ENCODE measurements around the gene SOHLH1.

Gene SOHLH1

DNA sequence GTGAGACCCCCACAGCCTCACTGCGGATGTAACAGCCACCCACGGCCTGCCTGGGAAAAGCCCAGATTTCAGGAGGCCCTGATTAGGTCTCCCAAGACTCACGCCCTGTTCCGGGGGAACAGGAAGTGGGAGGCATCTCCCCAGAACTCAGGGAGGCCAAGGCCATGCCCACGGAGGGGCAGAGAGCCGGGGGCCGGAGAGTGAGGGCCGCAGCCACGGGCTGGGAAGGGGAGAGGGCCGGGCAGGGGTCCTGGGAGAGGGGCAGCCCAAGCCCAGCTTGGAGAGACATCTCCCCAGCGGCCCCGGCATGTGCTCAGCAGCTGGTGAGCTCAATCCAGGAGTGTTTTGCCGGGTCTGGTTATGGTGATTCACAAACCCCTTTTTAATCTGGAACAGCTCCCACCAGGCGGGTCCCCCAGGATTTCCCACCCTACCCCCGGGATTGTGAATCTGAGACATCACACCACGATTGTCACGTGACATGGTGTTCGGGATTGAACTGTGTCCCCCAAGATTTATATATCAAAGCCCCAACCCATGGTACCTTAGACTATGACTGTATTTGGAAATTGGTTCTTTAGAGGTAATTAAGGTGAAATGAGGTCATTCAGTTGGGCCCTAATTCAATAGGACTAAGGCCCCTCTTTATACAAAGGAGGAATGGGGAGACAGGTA lies 29.3 kb upstream of the SOHLH1 start:
- no peak for DNase-seq

DNA sequence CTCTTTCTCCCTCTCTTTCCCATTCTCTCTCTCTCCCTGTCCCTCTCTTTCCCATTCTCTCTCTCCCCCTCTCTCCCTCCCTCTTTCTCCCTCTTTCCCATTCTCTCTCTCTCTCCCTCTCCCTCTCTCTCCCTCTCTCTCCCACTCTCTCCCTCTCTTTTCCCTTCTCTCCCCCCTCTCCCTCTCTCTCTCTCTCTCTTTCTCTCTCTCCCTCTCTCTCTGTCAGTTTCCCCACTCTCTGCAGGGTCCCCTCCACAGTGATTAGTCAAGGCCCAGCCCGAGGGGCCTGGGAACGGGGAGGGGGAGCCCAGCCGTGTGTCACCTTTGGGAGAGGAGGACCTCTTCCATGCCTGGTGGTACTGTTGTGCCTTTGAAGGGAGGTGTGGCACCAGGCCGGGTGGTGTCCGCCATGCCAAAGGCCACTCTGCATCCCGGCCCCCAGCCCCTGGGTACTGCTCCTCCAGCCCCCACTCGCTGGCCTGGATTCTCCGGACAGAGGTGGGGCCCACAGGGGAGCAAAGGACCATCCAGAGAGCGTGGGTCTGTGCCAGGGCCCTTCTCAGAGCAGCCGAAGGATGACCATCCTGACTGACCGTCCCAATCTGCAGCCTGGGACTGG lies 28.1 kb upstream of the SOHLH1 start:
- no peak for DNase-seq

DNA sequence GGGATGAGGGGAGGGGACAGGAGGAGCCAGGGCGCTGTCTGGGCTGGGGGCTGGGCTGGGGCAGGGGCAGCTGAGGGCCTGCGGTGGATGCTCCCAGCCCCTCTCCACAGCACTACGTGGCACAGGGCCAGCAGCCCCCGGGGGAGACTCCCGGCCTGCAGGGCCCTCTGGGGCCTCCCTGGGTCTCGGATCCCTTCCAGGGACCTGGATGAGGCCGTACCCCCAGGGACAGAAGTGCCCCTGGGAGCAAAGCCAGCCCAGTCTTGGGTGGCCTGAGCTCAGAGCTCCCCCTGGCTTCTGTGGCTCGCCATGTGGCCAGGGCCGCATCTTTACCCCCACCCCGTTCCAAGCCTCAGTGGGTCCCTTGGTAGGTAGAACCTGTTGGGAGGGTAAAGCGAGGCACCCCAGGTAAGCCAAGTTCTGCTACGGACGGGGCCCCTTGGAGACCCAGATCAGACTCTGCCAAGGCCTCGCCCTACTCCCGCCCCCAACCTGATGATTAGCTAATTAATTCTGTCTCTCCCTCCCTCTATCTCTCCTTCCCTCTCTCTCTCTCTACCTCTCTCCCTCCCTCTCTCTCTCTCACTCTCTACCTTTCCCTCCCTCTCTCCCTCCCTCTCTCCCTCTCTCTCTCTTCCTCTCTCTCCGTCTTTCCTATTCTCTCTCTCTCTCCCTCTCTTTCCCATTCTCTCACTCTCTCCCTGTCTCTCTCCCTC lies 27.0 kb upstream of the SOHLH1 start:
- no peak for DNase-seq

DNA sequence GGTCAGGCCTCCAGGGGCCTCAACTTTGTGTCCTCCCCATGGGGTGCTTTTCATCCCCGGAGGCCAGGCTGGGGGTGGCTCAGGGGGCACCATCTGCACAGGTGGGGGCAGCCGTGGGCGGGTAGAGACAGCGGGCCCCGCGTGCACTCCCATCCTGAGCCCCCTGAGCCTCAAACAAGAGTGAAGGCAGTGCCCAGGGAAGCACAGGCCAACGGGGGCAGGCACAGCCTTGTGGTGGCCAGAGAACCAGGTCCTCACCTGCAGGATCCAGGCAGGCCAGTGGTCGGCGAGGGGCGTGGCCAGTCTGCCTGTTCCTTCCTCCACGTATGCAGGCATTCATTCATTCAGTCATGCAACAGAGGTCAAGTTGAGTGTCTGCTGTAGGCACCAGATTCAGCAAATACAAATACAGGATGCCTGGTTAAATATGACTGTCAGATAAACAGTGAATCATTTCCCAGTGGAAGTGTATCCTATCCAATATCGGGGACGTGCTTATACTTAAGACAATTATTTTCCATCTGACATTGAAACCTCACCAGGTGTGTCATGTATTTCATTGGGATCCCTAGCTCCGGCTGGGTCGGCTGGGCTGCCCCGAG lies 25.0 kb upstream of the SOHLH1 start:
- no peak for DNase-seq

DNA sequence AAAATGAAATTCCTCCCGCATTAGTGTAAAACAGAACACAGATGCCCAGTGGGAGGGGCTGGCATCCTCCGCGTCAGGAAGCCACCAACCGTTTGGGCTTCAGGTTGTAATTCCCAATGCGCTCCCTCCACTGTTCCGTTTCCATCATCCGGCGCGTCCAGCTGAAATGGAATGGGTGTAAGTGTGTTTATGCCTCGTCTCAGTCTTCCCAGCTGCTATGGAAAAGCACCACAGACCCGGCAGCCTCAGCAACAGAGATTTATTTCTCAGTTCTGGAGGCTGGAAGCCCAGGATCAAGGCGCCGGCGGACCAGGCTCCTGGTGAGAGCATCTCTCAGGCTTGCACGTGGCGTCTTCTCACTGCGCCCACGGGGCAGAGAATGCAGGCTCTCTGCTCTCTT lies 23.1 kb upstream of the SOHLH1 start:
- no peak for DNase-seq

DNA sequence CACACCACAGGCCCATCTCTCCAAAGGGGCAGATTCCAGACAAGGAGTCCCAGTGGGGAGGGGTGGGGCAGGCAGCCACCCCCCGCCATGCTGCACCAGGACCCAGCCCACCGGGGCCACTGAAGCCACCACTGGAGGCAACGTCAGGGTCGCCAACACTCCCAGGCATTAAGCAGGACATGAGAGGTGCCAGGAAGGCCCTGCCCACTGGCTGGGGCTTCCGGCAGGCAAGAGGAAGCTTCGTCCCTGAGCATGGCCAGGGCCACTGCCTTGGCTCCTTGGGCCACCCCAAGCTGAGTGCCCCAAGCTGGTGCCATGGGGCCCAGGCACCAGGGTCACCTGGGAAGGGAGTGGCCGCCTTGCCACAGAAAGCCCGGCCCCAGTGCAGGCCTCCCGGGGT lies 20.2 kb upstream of the SOHLH1 start:
- DNase-seq = no peak

DNA sequence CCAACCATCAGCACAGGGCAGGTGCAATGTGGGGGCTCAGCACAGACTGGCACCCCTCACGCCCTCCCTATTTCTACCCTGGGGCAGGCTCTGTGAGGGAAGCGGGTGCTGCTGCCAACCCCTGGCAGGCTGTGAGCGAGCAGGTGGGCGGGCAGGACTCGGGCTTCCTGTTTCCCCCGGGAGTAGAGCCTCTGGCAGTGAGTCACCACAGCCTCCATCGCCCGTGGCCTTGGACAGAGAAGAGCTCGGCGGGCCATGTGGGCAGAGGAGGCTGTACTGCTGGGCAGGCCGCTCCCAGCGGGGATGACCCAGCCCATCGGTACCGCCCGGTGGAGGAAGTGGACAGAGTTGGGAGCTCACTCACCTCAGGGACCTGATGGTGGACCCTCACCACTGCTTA lies 19.3 kb upstream of the SOHLH1 start:
- DNase-seq = no peak

DNA sequence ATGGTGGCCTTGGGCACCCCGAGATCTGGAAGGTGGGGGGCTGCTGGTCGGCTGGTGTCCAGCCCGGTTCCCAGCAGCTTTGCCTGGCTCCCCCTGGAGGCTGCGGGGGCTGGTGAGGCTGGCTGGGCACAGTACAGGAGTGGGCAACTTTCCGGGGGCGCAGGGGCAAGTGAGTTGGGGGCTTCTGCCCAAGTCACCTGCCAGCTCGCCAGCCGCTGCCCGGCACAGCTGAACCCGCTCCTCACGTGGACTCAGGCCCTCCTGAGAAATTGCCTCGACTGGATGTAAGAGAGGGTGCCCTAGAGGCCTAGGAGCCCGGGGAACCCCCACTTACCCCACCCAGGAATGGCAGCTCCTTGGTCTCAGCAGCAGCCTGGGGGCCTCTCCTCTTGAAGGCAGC lies 18.1 kb upstream of the SOHLH1 start:
- no peak for DNase-seq

DNA sequence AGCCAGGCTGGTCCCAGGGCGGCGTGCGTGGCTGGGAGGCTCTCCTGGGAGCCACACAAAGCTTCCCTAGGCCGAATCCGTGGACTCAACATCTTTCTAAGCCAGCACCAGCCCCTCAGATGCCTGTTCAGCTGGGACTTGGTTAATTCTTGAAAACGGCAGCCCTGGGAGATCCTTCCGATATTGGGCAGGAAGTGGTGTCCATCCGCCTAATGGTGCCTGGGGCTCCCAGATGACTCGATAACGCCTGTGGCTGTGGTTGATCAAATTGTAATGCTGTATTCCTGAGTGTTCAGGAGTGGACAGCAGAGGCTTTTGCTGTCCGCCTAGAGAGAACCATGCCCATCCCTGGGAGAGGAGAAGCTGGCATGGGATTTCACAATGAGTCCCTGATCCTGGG lies 16.8 kb upstream of the SOHLH1 start:
- no peak for DNase-seq

DNA sequence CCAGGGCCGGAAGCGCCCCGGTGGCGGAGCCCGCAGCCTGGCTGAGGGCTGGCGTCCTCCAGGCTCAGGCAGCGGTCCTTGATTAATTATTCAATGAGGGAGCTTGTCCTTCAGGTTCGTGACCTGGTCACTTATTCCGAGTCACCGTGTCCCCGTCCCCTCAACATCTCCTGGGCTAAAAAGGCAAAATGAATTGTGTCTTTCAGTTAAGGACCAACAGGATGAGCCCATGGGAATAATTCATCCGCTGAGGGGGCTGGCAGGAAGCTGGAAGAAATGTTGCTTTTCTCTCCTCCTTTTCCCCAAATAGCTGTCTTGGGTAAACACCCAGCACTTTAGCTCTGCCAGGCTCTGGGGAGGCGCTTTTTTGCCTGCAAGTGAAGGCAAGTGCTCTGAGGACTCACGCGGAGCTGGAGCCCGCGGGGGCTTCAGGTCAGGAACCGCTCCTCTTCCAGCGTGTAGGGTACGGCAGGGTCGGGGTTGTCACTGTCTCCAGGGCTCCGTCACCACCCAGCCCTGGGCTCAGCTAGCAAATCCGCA lies 15.8 kb upstream of the SOHLH1 start:
- DNase-seq = no peak

DNA sequence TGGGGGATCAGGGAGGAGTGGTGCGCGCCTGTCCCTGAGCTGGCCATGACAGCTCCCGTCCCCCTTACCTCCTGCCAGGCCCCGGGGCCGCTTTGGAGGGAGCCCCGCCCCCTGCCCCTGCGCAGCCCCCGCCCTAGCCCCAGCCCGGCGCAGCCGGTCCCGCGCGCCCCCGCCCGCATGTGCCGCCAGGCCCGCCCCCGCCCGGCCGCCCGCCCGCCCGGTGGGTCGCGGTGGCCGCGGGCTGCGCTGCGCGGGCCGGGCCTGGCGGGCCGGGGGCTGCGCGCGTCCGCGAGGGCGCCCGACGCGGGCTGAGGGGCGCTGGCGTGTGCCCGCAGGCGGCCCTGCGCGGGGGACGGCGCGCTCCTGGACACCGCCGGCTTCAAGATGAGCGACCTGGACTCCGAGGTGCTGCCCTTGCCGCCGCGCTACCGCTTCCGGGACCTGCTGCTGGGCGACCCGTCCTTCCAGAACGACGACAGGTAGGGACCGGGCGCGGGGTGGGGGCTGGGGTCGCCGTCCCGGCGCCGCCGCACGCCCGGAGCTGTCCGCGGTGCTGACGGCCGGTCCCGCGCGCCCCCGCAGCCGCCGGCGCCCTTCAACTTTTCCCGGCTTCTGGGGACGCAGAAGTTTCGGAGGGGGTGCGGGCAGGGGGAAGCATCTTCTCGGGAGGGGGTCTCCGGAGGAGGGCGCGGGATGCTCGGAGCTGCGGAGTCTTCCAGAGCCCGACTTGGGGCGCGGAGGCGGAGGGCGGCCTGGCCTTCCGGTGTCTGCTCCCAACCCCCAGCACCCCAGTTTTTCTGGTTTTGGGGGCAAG lies 15.2 kb upstream of the SOHLH1 start:
- no peak for DNase-seq

DNA sequence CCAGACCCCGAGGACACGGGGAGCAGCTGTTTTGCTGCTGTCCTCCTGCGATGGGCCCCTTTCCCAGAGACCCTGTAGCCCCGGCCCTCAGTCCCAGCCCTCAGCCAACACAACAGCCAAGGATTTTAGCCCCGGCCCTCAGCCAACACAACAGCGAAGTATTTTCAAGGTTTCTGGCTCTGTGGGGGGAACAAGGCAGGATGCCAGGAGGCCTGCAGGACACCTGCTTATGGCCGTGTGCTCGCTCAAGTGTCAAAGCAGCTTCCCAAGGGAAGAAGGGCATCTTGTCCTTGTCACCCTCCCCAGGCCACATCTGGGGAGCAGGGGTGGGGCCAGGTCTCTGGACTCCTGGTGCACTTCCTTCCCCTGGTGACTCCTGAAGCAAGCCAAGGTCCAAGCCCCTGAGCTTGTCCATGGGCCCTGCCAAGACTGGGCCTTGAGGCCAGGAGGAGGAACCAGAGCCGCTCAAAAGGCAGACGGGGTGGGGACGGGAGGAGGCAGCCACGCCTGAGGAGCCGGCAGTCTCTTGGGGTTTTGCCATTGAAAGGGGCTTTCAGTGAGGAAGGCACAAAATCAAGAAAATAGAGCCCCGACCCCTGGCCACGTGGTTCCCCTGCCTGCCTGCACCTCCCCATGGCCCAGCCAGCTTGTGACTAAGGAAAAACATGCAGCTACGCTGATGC lies 13.5 kb upstream of the SOHLH1 start:
- no peak for DNase-seq

DNA sequence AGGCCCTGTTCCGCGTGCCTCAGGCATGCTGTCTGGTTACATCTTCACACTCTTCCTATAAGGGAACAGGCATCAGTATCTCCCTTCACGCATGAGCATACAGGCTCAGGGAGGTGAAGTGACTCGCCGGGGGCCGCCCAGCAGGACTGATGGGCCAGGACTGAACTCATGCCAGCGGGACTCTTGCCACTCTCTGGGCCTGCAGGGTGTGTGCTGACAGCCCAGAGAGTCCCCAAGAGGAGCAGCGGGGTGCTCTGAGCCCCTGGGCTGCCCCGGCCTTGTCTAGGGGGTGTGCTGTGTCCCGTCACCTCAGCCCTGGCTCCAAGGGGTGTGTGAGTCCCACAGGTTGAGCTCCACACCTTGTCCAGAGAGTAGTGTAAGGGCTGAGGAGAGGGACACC lies 12.6 kb upstream of the SOHLH1 start:
- DNase-seq = no peak

DNA sequence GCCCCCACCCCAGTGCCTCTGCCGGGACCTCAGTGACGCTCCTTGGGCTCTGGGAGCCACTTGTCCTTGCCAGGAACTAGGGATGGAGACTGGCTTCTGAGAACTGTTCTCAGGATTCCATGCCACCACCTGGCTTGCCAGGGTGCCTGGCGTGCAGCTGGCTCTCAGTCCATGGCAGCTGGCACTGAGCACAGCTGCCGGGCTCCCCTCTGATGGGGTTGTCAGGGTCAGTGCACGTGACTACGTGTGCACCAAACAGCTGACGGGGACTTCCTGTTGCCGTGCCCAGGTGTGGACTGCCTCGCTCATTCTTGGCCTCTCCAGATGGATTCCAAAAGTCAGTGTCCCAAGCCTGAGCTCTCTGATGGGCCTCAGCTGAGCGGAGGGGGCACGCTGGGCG lies 12.1 kb upstream of the SOHLH1 start:
- DNase-seq = no peak

DNA sequence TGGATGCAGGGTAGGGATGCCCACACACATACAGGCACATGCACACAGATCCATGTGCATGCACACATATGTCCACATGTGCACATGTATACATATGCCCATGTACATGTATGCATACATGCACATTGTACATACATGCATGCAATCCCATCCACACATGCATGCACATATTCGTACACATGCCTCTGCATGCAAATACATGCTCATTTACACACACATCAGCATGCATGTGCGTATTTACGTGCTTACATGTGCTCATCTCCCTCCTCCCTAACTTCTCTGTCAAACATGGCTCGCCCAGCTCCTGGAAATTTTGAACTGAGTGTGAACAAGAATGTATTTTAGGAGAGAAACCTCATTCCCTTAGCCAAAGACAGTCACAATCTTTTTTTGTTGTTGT lies 8.9 kb upstream of the SOHLH1 start:
- DNase-seq = no peak

DNA sequence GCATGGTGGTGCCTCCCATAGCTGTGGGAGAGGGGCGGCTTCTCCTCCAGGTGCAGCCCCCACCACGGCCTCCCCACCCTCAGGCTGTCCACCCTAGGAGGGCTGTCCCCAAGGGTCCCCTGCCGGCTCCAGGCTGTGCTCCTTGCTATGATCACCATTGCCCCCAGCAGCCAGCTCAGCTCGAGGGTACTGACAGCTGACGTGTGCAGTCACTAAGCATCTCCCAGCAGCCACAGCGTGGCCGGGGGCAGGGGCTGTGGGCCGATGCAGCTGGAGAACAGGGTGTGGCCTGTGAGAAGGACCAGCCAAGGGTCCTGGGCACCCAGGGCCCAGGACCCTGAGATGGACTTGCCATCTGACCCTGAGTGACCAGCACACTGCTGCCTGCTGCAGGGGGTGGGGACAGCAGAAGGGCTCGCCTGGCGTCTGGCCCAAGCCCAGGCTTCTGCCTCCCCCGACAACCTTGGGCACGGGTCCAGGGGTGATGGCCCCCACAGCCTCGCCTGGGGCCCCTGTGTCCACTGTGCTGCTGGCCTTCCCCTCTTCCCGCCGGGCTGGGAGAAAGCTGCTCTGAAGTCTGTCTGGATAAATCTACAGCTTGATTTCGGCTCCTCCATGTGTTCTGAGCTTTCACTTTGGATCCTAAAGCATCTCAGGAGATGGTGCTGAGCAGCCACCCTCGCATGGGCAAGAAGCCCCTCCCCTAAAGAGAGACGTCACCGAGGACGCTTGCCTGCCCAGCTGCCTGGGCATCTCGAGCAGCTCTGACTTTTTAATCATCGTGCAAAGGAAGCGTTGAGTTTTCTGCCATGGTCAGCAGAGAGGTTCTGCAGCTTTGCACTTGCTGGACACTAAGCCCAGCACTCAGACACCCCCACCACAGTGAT lies 8.2 kb upstream of the SOHLH1 start:
- no peak for DNase-seq

DNA sequence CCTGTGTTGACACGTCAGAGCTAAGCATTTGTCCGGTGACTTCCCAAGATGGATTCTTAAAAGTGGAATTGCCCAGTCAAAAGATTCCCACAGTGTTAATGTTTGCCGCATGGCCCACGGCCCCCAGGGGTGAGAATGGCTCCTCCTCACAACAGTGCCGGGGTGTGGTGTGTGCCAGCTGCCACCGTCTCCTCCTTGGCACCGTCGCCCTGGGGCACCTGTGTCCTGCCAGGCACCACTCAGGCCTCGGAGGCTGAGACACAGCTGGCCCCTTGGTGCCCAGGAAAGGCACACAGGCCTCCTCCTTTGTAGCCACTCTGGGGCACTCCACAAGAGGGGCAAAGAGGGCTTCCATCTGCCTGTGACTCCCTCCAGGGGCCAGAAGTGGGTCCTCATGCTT lies 7.0 kb upstream of the SOHLH1 start:
- no peak for DNase-seq

DNA sequence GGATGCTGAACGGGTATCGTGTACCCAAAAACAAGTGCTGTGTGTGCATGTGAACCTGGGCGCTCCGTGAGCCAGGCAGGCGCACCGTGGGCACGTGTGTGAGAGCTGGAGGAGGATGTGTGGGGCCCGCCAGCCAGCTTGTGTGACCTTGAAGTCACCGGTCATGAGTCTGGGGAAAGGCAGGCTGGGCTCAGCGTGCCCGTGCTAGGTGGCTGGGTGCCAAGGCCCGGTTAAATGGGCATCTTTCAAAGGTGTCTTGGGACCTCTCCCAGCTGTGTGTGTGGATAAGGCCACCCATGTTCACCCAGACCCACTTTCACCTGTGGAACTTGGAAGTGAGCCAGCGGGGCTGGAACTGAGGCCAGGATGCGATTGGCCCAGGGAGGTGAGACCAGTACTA lies 6.1 kb upstream of the SOHLH1 start:
- no peak for DNase-seq

DNA sequence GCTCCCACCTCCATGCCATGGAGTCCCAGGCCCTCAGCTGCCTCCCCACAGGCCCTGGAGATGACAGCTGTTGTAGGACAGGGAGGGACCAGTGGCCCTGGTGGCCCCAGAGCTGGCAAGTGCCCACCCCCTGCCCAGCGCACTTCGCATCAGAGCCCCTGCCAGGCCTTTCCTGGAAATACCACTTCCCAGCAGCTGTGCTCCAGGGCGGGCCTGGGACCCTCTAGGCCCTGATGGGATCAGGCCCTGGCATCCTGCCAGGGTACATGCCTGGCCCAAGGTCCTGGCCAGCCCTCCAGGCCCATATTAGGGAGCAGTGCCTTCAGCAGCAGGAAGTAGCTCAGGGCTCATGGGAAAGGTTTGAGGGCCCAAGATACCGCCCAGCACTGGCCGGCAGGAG lies 5.2 kb upstream of the SOHLH1 start:
- no peak for DNase-seq

DNA sequence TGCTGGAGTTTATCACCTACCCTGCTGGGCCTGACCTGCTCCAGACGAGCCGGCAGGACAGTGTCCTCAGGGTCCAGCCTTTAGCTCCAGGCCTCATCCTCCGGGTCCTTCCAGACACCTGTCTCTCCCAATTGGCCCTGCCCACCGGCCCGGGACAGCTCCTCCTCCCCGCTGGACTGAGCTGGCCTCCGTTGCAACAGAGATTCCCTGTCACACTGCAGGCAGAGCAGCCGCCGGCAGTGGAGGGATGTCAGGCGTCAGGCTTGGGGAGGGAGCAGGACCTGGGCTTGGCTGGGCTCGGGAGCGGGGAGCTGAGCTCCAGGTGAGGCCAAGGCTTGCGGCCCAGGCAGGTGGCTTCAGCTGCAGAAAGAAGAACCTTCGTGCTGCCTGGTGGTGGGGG lies 4.4 kb upstream of the SOHLH1 start:
- DNase-seq = no peak
